Memory B cell (primary cell): ENCODE data around the gene SH2B3.
A peak's percentile ranks its signal among the peaks of the same experiment; 100 is the strongest.

Source experiments
- ATAC-seq: fragments of 150-1000 bp; cut with Tn5 transposase; 2 replicates; pipeline ENCODE4 v1.10.0; 2021; ENCODE audit warnings: low read depth, mild to moderate bottlenecking, moderate library complexity
- DNase-seq, 2 donors: peaks; one replicate each; pipeline ENCODE4 v3.0.0; 2022; ENCODE audit warnings: low spot score in 2 of 2
- H3K27ac Mint-ChIP-seq: one replicate; pipeline ENCODE4 v1.8.0; 2022; ENCODE audit warnings: mild to moderate bottlenecking, moderate library complexity, mixed read lengths
- H3K27me3 Mint-ChIP-seq: one replicate; pipeline ENCODE4 v1.8.0; 2022; ENCODE audit warnings: mixed read lengths
- H3K36me3 Mint-ChIP-seq: one replicate; pipeline ENCODE4 v1.8.0; 2022; ENCODE audit warnings: mild to moderate bottlenecking, mixed read lengths
- H3K4me1 Mint-ChIP-seq: one replicate; pipeline ENCODE4 v1.8.0; 2022; ENCODE audit warnings: mixed read lengths
- H3K4me3 Mint-ChIP-seq: one replicate; pipeline ENCODE4 v1.8.0; 2022; ENCODE audit warnings: mild to moderate bottlenecking, moderate library complexity, mixed read lengths
- H3K9me3 Mint-ChIP-seq: one replicate; pipeline ENCODE4 v1.8.0; 2022; ENCODE audit warnings: mixed read lengths

The SH2B3 gene

DNA sequence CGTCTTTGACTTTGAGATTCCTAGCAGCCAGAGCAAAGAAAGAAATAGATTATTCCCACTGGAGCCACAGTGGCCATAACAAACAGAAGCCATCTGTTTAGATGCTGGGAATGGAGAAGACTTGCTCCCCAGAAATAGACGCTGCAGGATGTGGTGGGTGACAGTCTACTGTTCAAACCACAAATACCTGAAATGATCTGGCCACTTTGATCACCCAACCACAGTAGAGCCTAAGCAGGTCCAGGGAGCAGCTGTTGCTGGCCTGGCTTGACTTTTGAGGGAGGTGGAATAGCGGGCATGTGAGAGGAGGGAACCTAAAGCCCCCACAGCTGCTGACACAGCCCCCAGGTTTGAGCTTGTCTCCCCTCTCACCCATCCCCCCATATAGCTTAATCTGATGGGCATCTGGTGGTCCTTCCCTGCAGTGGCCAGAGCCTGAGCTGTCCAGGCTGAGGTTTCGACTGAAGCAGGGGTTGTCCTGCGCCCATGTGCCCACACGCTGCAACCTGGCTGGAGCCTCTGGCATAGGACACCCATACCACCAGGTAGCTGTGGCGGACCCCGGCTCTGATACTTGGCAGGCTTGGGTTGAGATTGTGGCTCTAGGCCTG lies 38.7 kb downstream of the SH2B3 start:
- Mint-ChIP-seq H3K27me3 (no peaks in the 10 kb centered on the region), H3K36me3 (peaks cover 10% of the 10 kb centered on the region), H3K27ac (peak overlapping the region; percentile 90), H3K9me3 (no peaks in the 10 kb centered on the region), H3K4me3 (peak overlapping the region; percentile 52), H3K4me1 (peaks cover 64% of the 10 kb centered on the region)
- ATAC-seq: no peak
- no peak for DNase-seq

DNA sequence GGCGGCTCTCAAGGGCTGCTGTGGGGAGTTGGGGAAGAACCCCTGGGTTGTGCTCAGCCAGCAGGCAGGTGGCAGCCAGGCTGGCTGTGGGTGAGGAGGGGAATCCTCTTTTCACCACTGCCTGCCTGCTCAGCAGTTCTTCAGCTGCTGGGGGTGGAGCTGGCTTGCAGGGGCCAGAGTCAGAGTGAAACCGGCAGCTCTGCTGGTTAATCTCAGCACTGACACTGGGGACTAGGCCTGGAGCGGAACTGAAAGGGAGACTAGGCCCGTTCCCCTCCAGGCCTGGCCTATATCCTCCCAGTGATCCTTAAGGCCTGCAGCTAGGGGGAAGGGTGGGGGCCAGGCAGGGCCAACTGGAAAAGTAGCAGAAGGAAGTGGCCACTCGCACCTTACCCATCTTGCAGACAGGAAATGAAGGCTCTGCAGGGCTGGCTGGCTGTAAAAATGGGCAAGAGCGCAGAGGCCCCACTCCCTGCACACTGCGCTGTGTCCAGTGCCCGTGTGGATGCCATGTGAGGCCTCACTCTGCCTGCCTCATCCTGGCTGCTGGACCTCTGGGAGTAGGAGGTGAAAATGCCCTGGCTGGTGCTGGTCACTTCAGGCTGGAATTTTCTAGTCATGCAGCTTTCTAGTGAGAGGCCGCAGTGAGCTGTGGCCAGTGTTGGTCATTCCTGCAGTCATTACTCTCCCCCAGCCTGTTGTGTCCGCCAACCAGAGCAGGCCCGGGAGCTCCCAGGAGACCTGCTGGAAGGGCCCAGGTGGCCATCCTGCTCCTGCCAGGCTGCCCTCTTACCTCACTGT lies 39.4 kb downstream of the SH2B3 start:
- H3K9me3 Mint-ChIP-seq: no peaks in the 10 kb centered on the region
- H3K27ac Mint-ChIP-seq: peak overlapping the region; percentile 90
- H3K4me1 Mint-ChIP-seq: peaks cover 61% of the 10 kb centered on the region
- no peaks in the 10 kb centered on the region for H3K27me3 Mint-ChIP-seq
- peak; percentile 95 for ATAC-seq
- H3K36me3 Mint-ChIP-seq: peaks cover 10% of the 10 kb centered on the region
- DNase-seq: peak; percentile 74 to 88
- peak overlapping the region; percentile 52 for H3K4me3 Mint-ChIP-seq

DNA sequence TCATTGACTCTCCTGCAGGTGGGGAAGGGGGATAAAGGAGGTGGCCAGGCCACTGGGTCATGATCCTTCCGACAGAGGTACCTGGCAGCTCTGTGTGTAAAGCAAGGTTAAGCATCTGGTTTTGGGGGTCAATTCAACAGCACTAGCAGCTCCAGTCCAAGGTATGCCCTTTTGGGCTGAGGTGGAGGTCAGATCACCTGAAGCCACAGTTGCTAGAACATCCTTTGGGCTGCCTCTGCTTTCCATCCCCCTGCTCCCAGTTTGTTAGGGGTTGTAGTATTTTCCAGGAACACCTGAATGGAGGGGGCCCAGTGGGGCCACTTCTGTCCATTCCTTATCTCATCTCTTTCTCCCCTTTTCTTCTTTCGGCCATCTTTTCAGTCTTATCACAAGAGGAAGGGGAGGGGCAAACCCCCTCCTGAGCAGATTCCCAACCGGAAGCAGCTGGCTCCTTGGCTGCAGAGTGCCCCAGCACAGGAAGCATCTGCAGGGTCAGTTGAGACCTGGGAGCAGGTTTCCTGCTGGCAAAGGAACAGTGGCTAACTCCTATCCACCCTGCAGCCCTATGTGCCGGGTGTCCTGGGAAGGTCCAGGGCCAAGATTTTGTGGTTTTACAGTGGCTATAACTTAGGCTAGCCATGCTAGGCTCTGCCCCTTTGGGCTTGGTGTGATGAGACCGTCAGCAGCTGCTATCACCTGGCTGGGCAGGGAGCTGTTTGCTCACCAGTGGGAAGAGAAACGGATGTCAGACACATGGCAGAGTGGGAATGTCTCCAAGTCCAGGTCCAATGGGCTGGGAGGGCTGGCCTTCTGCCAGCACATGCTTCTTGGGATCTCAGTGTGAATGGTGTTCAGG lies 40.2 kb downstream of the SH2B3 start:
- H3K36me3 Mint-ChIP-seq: peaks cover 17% of the 10 kb centered on the region
- peak overlapping the region; percentile 90 for H3K27ac Mint-ChIP-seq
- no peaks in the 10 kb centered on the region for H3K9me3 Mint-ChIP-seq
- peaks cover 55% of the 10 kb centered on the region for H3K4me1 Mint-ChIP-seq
- no peak for ATAC-seq
- H3K4me3 Mint-ChIP-seq: no peak overlapping the region
- no peak for DNase-seq
- H3K27me3 Mint-ChIP-seq: no peaks in the 10 kb centered on the region

DNA sequence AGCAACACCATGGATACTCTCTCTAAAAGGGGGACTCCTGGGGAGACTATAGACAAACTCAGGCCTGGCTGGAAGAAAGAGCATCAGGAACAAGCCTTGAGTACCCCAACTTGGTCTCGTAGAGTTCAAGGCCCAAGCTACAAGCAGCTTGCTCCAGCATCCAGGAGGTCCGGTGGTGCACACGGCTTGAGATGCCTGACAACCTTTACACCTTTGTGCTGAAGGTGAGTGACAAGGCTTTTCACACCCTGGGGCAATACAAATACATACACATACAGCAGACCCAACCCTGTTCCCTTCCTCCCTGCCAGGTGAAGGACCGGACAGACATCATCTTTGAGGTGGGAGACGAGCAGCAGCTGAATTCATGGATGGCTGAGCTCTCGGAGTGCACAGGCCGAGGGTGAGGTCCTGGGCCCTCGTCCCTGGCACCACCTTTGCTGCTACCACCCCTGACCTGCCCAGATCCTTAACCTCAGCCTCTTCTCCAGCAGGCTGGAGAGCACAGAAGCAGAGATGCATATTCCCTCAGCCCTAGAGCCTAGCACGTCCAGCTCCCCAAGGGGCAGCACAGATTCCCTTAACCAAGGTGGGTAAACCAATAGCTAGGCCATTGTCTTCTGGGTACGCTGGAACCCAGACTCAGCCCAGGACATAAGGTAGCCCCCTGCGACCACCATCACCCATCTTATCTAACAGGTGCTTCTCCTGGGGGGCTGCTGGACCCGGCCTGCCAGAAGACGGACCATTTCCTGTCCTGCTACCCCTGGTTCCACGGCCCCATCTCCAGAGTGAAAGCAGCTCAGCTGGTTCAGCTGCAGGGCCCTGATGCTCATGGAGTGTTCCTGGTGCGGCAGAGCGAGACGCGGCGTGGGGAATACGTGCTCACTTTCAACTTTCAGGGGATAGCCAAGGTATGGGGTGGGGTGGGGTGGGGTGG lies 41.2 kb downstream of the SH2B3 start:
- DNase-seq: no peak
- H3K4me3 Mint-ChIP-seq: no peak overlapping the region
- peaks cover 55% of the 10 kb centered on the region for H3K4me1 Mint-ChIP-seq

DNA sequence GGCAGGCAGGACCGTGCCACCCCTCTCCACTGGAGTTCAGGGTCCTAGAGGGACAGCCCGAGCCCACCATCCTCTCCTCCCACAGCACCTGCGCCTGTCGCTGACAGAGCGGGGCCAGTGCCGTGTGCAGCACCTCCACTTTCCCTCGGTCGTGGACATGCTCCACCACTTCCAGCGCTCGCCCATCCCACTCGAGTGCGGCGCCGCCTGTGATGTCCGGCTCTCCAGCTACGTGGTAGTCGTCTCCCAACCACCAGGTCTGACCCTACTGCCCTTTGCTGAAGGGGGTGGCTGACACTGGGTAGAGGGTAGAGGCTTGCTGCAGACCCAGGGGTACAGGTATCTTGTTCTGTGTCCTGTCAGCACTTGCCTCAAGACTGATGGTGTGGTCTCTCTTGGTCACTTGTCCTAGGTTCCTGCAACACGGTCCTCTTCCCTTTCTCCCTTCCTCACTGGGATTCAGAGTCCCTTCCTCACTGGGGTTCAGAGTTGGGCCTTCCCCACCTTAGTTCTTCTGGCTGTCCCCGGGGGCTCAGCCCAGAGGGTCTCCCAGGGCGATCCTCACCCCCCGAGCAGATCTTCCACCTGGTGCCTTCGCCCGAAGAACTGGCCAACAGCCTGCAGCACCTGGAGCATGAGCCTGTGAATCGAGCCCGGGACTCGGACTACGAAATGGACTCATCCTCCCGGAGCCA lies 42.0 kb downstream of the SH2B3 start:
- Mint-ChIP-seq H3K9me3 (no peaks in the 10 kb centered on the region), H3K4me1 (peaks cover 49% of the 10 kb centered on the region), H3K27me3 (no peaks in the 10 kb centered on the region), H3K36me3 (peaks cover 18% of the 10 kb centered on the region), H3K4me3 (no peak overlapping the region), H3K27ac (peak overlapping the region; percentile 90)
- DNase-seq (no peak), ATAC-seq (no peak)

More for the DNA sequence above, 41.2 kb downstream of the SH2B3 start:
- no peaks in the 10 kb centered on the region for H3K9me3 Mint-ChIP-seq
- no peaks in the 10 kb centered on the region for H3K27me3 Mint-ChIP-seq
- peak overlapping the region; percentile 90 for H3K27ac Mint-ChIP-seq
- ATAC-seq: no peak
- peaks cover 20% of the 10 kb centered on the region for H3K36me3 Mint-ChIP-seq

DNA sequence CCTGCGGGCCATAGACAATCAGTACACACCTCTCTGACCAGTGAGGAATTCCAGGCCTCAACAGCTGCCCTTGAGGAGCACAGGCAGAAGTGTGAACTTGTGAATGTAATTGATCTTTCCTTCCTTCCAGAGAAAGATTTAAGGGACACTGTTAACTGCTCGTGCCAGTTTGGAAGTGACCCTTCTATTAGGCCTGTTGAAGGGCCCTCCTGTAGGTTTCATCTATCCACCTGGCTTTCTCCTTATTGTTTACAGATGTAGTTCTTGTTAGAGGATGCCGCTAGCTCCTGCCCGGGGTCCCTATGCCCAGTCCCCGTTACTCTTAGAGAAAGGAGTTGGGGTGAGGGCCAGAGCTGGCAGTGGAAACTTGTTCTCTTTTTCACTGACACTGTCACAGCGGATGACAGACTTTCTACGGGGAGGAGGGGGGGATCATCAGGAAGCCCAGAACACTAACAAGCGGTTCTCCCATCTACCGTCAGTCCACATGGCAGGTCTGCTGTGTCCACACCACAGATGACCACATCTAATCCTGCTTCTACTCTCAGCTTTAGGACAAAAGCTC lies 42.6 kb downstream of the SH2B3 start:
- no peak for ATAC-seq
- H3K27me3 Mint-ChIP-seq: no peaks in the 10 kb centered on the region
- peak overlapping the region; percentile 90 for H3K27ac Mint-ChIP-seq
- H3K4me1 Mint-ChIP-seq: peaks cover 44% of the 10 kb centered on the region
- H3K36me3 Mint-ChIP-seq: peaks cover 18% of the 10 kb centered on the region
- H3K4me3 Mint-ChIP-seq: no peak overlapping the region
- no peaks in the 10 kb centered on the region for H3K9me3 Mint-ChIP-seq
- DNase-seq: no peak

DNA sequence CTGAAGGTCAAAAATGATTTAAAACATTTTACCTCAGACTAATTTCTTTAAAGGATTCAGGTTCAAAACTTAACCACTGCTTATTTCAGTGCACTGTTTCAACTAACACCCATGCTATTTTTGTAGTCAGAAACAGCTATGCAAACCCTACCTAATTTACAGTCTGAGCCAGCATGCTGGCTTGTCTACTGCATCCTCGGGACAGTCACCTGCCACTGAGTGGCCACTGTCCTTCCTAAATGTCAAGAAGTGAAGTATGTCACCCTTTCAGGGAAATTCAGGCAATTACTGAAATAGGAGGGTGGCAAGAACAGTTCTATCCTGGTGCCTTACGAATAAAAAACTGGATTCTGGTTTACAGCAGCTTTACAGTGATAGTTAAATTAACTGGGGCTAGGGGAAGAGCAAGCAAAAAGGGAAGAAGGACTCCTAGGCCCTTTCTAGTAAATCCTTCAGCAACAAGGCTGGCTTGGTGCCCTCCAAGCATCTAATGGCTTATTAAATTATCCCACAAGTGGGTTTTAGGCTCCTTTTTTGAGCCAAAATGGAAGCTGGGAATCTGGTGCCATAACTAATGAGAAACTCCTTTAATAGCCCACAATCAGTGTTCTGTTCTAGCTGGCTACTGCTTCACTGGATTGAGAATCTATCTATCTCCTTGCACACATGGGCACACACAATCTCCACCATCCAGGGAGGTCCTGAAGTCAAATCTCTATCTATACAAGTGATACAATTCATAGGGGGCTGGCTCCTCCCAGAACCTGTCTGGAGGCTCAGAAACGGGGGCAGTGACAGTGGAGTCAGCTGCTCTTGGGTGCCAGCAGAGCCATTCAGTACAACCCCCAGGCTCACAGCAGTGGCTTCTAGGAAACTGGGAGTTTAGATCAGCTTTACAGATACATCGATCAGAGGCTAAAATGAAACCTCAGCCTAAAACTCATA lies 43.4 kb downstream of the SH2B3 start:
- DNase-seq: no peak

DNA sequence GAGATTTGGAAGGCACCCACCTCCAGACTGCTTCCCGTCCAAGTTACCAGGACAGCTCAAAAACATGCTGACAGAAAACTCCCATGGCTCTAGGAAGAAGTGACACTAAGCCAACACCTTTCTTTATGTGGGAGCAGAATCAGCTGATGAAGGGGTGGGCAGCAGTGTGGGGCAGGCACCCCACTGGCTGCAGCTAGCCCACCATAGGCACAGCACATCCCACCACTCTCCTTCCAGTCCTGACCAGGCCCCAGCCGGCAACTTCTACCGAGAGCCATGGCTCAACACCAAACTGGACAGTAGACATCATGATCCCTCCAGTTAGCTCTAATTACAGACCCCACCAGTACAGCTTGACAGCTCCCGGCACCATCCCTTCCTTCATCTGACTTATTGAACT lies 45.0 kb downstream of the SH2B3 start:
- Mint-ChIP-seq H3K36me3 (peaks cover 20% of the 10 kb centered on the region), H3K9me3 (no peaks in the 10 kb centered on the region), H3K4me3 (no peak overlapping the region), H3K27ac (peak overlapping the region; percentile 90), H3K27me3 (no peaks in the 10 kb centered on the region), H3K4me1 (peaks cover 27% of the 10 kb centered on the region)
- ATAC-seq (no peak), DNase-seq (no peak)

More for the DNA sequence above, 43.4 kb downstream of the SH2B3 start:
- Mint-ChIP-seq H3K4me3 (no peak overlapping the region), H3K27ac (peak overlapping the region; percentile 90), H3K9me3 (no peaks in the 10 kb centered on the region), H3K36me3 (peaks cover 18% of the 10 kb centered on the region), H3K27me3 (no peaks in the 10 kb centered on the region), H3K4me1 (peaks cover 40% of the 10 kb centered on the region)
- no peak for ATAC-seq

DNA sequence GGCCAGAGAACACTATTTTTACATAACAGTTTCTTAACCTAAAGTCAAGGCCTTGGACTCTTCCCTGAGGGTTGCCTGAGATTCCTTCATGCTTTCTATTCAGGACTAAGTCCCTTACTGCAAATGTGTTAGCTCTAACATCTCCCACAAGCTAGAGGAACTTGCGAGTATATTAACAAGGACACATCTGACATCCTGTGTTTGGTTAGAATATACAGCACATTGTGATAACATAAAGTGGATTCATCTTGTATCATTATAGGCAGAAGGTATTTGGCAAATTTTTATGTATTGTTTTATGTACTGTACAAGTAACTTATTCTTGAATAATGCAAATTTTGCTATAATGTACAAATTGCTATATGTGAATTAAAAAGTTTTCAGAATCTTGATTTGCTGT lies 45.5 kb downstream of the SH2B3 start:
- no peaks in the 10 kb centered on the region for H3K9me3 Mint-ChIP-seq
- H3K4me3 Mint-ChIP-seq: no peak overlapping the region
- peaks cover 24% of the 10 kb centered on the region for H3K36me3 Mint-ChIP-seq
- peaks cover 23% of the 10 kb centered on the region for H3K4me1 Mint-ChIP-seq
- H3K27me3 Mint-ChIP-seq: no peaks in the 10 kb centered on the region
- peak overlapping the region; percentile 90 for H3K27ac Mint-ChIP-seq
- ATAC-seq (no peak), DNase-seq (no peak)

DNA sequence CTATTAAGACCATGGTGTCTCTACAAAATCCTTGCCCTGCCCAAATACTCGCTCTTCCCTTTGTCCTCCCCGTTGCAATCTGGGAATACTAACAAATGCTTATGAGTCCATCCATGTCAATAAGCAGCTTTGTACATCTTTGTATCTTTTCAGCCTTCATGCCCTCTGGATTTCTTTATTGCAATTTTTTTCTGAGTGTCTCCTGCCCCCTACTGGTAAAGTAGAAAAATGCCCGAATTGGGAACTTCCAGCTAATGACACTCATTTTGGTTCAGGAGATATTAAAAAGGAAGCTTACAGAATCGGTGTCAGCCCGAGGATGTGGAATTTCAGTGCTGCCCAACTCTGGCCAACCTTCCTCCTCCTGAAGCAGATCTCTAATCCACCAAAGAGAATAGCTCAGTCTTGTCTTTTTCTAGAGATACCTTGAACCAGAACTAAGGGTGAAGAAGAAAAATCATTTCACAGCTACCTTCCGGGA lies 46.0 kb downstream of the SH2B3 start:
- H3K4me3 Mint-ChIP-seq: no peak overlapping the region
- DNase-seq (peak in 1 of 2 donors; percentile 71), ATAC-seq (peak; percentile 72)
- H3K4me1 Mint-ChIP-seq: peaks cover 18% of the 10 kb centered on the region
- H3K27me3 Mint-ChIP-seq: no peaks in the 10 kb centered on the region
- peak overlapping the region; percentile 4 for H3K27ac Mint-ChIP-seq
- H3K36me3 Mint-ChIP-seq: peaks cover 24% of the 10 kb centered on the region
- H3K9me3 Mint-ChIP-seq: no peaks in the 10 kb centered on the region

DNA sequence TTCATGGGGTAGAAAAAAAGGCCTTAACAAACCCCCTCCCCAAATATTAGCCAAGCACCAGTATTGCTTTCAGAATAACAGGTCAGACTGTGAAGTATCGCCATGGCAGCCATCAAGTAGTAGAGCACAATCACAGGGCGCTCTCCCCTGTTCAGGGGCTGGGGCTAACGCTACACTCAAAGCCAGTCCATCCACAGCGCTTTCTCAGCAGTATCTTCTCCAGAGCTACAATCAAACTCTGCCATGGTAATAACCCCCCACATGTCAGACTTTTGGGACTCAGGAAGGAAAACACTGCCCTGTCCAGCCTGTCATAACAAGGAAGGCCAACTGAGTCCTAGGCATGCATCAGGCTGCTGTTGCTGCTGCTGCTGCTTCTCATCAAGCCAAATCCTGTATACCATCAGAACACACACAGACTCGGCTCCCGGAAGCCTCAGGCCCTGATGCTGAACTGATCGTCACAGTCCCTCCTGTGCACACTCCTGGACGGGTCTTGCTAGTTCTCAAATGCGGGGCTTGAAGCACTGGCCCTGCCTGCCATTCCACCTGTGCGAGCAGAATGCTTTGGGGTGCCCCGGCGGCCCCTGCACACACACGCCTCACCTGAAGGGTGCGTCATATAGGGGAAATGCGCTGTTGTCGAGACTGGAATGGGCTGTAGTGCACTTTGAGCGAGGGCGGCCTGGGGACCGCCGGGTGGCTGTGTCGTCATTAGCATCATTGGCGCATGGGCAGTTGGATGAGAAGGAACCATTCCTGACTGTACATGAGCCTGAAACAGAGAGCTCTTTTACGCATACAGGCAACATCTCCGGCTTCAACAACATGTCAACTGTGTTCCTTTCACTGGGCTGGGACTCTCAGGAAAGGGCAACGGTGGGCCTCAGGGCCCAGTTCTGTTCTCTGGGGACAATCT lies 47.6 kb downstream of the SH2B3 start:
- peaks cover 19% of the 10 kb centered on the region for H3K36me3 Mint-ChIP-seq
- no peaks in the 10 kb centered on the region for H3K27me3 Mint-ChIP-seq
- H3K4me3 Mint-ChIP-seq: no peak overlapping the region
- H3K27ac Mint-ChIP-seq: no peak overlapping the region
- ATAC-seq (no peak), DNase-seq (no peak)
- no peaks in the 10 kb centered on the region for H3K9me3 Mint-ChIP-seq
- H3K4me1 Mint-ChIP-seq: peaks cover 12% of the 10 kb centered on the region
